HG02870 (cell line): ENCODE data around the gene PKDREJ.

Experiments
- ATAC-seq: cut with Tn5 transposase; IDR thresholded peaks from one replicate; pipeline ENCODE4 v1.9.1; 2021; ENCODE audit warnings: mild to moderate bottlenecking, moderate library complexity; ENCODE audit not compliant: unreplicated experiment

The PKDREJ gene

GRCh38 chr22:46289244-46289891 is 26.2 kb upstream of the PKDREJ start:
- ATAC-seq: no peak

GRCh38 chr22:46288846-46289243 is 25.7 kb upstream of the PKDREJ start:
- no peak for ATAC-seq

- ATAC-seq: no peak
Observed at GRCh38 chr22:46287873-46288751, 25.0 kb upstream of the PKDREJ start.

GRCh38 chr22:46286941-46287872 is 24.1 kb upstream of the PKDREJ start:
- no peak for ATAC-seq

GRCh38 chr22:46286006-46286405 is 22.9 kb upstream of the PKDREJ start:
- ATAC-seq: no peak

GRCh38 chr22:46281866-46282678 is 18.9 kb upstream of the PKDREJ start:
- no peak for ATAC-seq

- ATAC-seq: no peak
Observed at GRCh38 chr22:46280999-46281623, 18.0 kb upstream of the PKDREJ start.

- no peak for ATAC-seq
Observed at GRCh38 chr22:46280063-46280817, 17.1 kb upstream of the PKDREJ start.

- ATAC-seq: no peak
Observed at GRCh38 chr22:46278656-46279645, 15.8 kb upstream of the PKDREJ start.

GRCh38 chr22:46276563-46276962 is 13.4 kb upstream of the PKDREJ start:
- no peak for ATAC-seq

GRCh38 chr22:46275455-46276122 is 12.4 kb upstream of the PKDREJ start:
- ATAC-seq: no peak

- ATAC-seq: no peak
Observed at GRCh38 chr22:46274381-46274780, 11.2 kb upstream of the PKDREJ start.

GRCh38 chr22:46273432-46274148 is 10.4 kb upstream of the PKDREJ start:
- no peak for ATAC-seq

- no peak for ATAC-seq
Observed at GRCh38 chr22:46272762-46273431, 9.8 kb upstream of the PKDREJ start.

- ATAC-seq: no peak
Observed at GRCh38 chr22:46272196-46272595, 9.1 kb upstream of the PKDREJ start.

GRCh38 chr22:46269564-46269963 is 6.4 kb upstream of the PKDREJ start:
- no peak for ATAC-seq
